AML-193 (cell line): ENCODE data around the gene NDUFS7.

Source experiments
- DNase-seq, 2 experiments: peaks; one replicate each; lab custom pipeline; 2025; lab: John Stamatoyannopoulos, UW

The NDUFS7 gene

DNA sequence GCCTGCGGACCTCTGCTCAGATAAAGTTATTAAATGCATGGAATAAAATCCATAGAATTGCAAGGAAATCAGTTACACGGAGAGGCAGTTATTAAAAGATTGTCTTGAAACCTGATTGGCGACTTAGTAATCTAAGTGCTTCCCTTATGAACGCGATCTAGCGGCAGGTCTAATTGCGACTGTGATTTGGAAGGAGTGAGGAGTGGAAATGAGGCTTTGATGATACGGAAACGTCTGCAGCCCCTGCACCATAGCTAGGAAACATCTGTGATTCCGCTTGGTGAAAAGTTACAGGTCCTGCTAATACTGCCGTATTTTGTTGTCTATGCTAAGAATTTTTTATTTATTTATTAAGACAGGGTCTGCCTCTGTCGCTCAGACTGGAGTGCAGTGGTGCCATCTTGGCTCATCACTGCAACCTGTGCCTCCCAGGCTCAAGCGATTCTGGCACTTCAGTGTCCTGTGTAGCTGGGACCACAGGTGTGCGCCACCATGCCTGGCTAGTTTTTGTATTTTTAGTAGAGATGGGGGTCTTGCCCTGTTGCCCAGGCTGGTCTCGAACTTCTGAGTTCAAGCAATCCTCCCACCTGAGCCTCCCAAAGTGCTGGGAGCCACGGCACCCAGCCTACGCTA lies 887 bp downstream of the NDUFS7 start:
- DNase-seq = no peak

GRCh38 chr19:1385816-1386215 lies 2.1 kb downstream of the NDUFS7 start:
- DNase-seq = no peak

DNA sequence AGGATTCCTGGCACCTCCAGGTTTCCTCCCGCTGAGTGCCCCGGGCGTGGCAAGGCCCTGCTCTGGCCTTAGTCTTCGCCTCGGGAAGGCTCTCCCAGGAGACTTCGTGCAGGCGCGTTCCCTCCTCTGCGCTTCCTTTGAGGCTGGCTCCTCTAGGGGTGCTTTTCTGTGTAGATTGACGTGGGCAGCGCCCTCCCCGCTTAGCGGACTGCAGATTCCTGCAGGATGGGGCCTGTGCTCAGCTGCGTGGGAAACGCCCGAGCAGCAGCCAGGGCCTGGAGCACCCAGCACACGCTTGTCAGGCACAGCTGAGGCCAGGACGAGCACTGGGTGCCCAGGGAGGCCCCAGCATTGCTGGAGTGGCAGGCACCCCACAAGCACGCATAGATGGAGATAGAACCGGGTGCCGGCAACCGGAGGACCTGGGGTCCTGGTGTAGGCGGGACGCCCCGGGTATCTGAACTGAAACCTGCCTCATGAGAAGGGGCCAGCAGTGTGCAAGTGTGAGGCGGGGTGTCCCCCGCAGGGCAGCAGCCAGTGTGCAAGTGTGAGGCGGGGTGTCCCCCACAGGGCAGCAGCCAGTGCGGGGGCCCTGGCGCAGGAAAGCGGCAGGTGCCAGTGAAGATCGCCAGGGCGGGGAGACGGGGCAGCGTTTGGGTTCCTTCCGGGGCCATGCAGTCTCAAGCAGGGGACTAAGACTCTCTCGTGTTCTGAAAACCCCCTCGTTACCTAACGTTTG lies 3.4 kb downstream of the NDUFS7 start:
- DNase-seq = no peak

GRCh38 chr19:1387684-1388636 lies 4.3 kb downstream of the NDUFS7 start:
- no peak for DNase-seq

DNA sequence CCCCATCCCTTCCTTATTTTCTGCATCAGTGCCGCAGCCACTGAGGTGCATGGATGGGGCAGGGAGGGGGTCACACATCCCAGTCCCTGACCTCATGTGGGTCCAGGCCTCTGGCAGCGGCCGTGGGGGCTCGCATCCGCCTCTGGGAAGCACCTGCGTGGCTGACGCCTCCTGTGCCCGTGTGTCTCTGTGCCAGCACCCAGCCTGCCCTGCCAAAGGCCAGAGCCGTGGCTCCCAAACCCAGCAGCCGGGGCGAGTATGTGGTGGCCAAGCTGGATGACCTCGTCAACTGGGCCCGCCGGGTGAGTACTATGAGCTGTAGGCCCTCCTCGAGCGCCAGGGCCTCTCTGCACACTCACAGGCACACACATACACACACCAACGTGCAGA lies 4.9 kb downstream of the NDUFS7 start:
- DNase-seq = no peak

- no peak for DNase-seq
These were observed 5.6 kb downstream of the NDUFS7 start for GRCh38 chr19:1389033-1389940.

DNA sequence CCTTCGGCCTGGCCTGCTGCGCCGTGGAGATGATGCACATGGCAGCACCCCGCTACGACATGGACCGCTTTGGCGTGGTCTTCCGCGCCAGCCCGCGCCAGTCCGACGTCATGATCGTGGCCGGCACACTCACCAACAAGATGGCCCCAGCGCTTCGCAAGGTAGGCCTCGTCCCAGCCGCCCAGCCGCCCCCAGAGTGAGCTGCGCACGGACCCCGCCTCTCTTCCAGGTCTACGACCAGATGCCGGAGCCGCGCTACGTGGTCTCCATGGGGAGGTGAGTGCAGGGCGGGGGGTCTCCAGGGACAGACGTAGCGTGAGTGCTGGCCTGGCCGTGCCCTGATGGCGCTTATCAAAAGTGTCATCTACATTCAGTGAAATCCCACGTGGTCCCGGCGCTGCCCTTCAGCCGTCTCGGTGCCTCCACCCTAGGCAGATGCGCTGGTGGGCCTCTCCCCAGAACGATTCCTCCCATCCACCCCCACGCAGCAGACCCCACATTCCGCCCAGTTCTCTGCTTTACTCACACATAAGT lies 7.2 kb downstream of the NDUFS7 start:
- DNase-seq = no peak

- no peak for DNase-seq
These were observed 8.7 kb downstream of the NDUFS7 start for GRCh38 chr19:1392407-1392806.

DNA sequence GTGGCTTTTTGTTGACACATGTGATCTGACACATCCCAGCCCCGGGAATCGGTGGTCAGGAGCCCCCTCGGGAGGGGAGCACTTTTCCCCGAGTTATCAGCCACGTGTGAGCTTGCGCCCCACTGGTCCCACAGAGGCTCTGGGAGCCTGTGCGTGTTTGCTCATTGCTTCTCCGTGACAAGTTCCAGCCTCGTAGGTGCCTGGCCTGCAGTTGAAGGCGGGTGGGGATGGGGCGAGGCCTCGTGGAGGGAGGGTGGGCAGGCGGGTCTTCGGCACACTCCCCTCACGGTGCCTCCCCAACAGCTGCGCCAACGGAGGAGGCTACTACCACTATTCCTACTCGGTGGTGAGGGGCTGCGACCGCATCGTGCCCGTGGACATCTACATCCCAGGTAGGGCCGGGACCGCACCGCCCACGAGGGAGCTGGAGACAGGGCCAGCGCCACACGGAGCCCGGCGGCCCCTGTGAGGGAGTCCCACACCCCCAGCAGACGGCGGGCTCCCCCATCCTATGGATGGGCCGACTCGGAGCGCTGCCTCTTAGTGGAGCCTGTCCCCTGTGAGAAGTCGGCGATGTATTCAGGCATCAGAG lies 9.3 kb downstream of the NDUFS7 start:
- no peak for DNase-seq

GRCh38 chr19:1393841-1394240 lies 10.1 kb downstream of the NDUFS7 start:
- no peak for DNase-seq

GRCh38 chr19:1394252-1395193 lies 10.8 kb downstream of the NDUFS7 start:
- DNase-seq = no peak

DNA sequence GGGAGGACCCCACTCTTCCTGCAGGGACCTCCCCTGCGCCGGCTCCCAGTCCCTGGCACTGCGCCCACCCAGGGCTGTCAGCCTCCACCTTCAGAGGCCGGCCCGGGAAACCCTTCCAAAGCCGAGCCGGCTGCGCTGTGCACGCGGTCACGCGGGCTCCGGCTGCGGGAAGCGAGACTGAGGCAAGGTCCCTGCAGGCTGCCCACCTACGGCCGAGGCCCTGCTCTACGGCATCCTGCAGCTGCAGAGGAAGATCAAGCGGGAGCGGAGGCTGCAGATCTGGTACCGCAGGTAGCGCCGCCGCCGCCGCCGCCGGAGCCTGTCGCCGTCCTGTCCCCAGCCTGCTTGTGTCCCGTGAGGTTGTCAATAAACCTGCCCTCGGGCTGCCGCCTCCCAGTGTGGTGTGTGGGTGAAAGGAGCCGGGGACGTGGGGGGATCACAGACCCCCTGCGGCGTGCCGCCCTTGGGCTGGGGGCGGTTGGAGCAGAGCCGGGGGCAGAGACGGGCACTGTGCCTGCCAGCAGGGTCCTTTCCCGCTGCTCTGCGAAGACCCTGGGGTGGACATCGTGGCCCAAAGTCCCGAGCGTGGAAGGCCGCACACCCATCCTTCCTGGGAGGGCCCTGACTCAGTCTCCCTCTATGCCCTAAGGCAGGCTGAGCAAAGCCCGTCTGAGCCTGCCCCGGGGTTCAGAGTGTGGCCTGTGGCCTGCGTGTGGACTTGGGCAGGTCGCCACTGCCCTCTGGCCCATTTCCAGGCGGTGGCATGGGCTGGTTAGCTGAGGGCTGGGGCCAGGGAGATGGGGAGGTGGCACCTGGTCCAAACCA lies 11.7 kb downstream of the NDUFS7 start:
- DNase-seq = no peak

DNA sequence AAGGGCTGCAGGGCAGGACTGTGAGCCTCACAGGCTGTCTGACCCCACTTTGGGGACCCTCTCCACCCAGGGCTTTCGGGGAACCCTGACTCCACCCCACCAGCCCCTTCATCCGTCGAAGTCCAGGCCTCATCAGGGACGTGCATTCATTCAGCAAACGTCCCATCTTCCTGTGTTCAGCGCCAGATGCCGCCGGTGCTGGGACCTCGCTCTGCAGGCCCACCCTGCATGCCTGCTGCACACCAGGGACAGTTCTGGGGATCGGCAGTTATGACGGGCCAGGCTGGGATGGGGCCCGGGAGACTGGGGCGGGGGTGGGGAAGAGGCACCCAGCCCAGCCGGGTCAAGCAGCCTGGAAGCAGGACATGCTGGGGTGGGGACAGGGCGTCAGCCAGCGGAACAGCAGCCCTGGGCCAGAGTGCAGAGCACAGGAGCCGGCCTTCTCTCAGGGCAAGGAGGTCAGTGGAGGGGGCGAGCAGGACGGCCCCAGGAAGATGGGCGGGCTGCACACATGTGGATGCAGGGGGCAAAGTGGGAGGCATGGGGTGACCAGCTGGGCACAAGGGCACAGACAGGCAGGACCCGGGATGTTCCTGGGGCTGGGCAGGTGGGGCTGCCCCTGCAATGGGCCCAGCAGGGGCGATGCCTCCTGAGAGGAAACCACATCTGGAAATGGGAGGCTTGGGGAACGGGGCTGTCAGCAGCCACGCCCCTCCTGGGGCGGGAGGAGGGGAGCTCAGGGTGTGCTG lies 12.5 kb downstream of the NDUFS7 start:
- no peak for DNase-seq

- no peak for DNase-seq
These were observed 13.3 kb downstream of the NDUFS7 start for GRCh38 chr19:1396768-1397679.

DNA sequence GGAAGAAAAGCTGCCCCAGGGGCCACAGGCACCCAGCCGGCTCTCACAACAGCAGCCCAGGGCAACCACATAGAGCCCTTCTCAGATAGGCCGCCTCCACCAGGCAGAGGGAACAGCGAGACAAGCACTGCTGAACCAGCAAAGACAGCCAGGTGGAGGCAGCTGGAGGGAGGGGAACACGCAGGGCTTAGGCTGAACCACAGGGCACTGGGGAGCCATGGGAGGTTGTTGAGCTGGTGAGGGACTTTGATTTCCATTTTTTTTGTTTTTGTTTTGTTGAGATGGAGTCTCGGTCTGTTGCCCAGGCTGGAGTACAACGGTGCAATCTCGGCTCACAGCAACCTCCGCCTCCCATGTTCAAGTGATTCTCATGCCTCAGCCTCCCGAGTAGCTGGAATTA lies 14.1 kb downstream of the NDUFS7 start:
- DNase-seq = no peak

GRCh38 chr19:1399079-1399478 lies 15.4 kb downstream of the NDUFS7 start:
- no peak for DNase-seq

DNA sequence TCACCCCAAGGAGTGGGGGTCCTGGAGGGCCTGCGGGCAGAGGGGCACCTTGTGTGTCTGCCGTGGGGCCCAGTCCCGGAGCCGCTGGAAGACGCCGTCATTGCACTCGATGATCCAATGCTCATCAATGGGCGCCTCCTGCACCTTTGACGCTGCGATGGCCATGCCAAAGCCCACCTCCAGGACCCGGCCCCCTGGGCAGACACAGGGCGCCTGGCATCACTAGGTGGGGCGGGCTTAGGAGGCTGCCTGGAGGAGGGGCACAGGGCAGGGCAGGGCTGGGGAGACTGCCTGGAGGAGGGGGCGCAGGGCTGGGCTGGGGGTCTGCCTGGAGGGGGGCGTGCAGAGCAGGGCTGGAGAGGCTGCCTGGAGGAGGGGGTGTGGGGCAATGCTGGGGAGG lies 16.0 kb downstream of the NDUFS7 start:
- no peak for DNase-seq
